HCEC 1CT (cell line): ENCODE results near the gene HAX1.
"Not testable (repeated sequence)": the region's sequence is repeated elsewhere in the genome, so short reads cannot be mapped to it uniquely, and the experiment has no call there.

Experiments
- DNase-seq: peaks from one replicate; pipeline ENCODE4 v3.0.0-alpha.2; 2017

Gene HAX1

GRCh38 chr1:154272217-154272998 is at the start of gene HAX1:
Gene HAX1 (plus strand): TSS chr1:154272629. CDS start chr1:154272724, 95 bp downstream.
- peak; percentile 93 for DNase-seq

GRCh38 chr1:154222918-154223317 is 49.5 kb upstream of the HAX1 start:
- DNase-seq = no peak

GRCh38 chr1:154223621-154224020 is 48.8 kb upstream of the HAX1 start:
- no peak for DNase-seq

- DNase-seq = no peak
These were observed 47.1 kb upstream of the HAX1 start for GRCh38 chr1:154225370-154225769.

- not testable (repeated sequence) for DNase-seq
These were observed 41.3 kb upstream of the HAX1 start for GRCh38 chr1:154231112-154231511.

- DNase-seq = not testable (repeated sequence)
These were observed 39.3 kb upstream of the HAX1 start for GRCh38 chr1:154233127-154233526.

GRCh38 chr1:154236855-154237254 is 35.6 kb upstream of the HAX1 start:
- no peak for DNase-seq

- DNase-seq = no peak
These were observed 35.0 kb upstream of the HAX1 start for GRCh38 chr1:154237435-154237834.

- DNase-seq = no peak
These were observed 34.4 kb upstream of the HAX1 start for GRCh38 chr1:154237880-154238506.

- DNase-seq = no peak
These were observed 32.9 kb upstream of the HAX1 start for GRCh38 chr1:154239491-154239890.

GRCh38 chr1:154240294-154240833 is 32.1 kb upstream of the HAX1 start:
- DNase-seq = no peak

- no peak for DNase-seq
These were observed 30.6 kb upstream of the HAX1 start for GRCh38 chr1:154241703-154242351.

- no peak for DNase-seq
These were observed 18.8 kb upstream of the HAX1 start for GRCh38 chr1:154253671-154254070.

- DNase-seq = no peak
These were observed 15.7 kb upstream of the HAX1 start for GRCh38 chr1:154256686-154257085.

GRCh38 chr1:154258784-154259183 is 13.6 kb upstream of the HAX1 start:
- DNase-seq = no peak

- DNase-seq = no peak
These were observed 12.3 kb upstream of the HAX1 start for GRCh38 chr1:154260127-154260526.

GRCh38 chr1:154263465-154264332 is 8.7 kb upstream of the HAX1 start:
- DNase-seq = no peak

GRCh38 chr1:154264454-154264853 is 8.0 kb upstream of the HAX1 start:
- no peak for DNase-seq

GRCh38 chr1:154265586-154265985 is 6.8 kb upstream of the HAX1 start:
- no peak for DNase-seq

- no peak for DNase-seq
These were observed 1.6 kb upstream of the HAX1 start for GRCh38 chr1:154270833-154271232.

GRCh38 chr1:154272999-154273563 is 652 bp downstream of the HAX1 start:
- no peak for DNase-seq

- no peak for DNase-seq
These were observed 4.4 kb downstream of the HAX1 start for GRCh38 chr1:154276797-154277196.
